ENCODE measurements around the gene ELOVL5. TPM values are rescaled to one million over a fixed set of nuclear protein-coding genes. Genes with fewer than 3 reads are reported as not detected.

ELOVL5 gene
- total RNA-seq, 4 donors from 2014 or later: 55.2 to 80.2 (median 64.8) TPM

GRCh38 chr6:53377289-53377688 lies 28.5 kb upstream of the ELOVL5 start:
- intact Hi-C loops (cut with DNase I): no loop called here
- Histone ChIP-seq H3K27ac (replicated peaks in 1 of 4) (no peak overlapping the region), H3K4me3 (no peak overlapping the region), H3K9me3 (no peaks in the 10 kb centered on the region), H3K4me1 (no peaks in the 10 kb centered on the region), H3K36me3 (no peaks in the 10 kb centered on the region), H3K27me3 (no peaks in the 10 kb centered on the region)
- DNase-seq (ENCODE audit: extremely low spot score): no peak
- no peak for TF ChIP-seq POLR2AphosphoS5 (IDR thresholded peaks at IDR 0.05)
- no peak for TF ChIP-seq POLR2A (IDR thresholded peaks at IDR 0.05; ENCODE audit: low read depth)
- 93% methylated on average over 1 of the region's 1 CpG for WGBS

GRCh38 chr6:53376661-53377226 lies 28.0 kb upstream of the ELOVL5 start:
- intact Hi-C loops (cut with DNase I): no loop called here
- Histone ChIP-seq H3K36me3 (no peaks in the 10 kb centered on the region), H3K9me3 (no peaks in the 10 kb centered on the region), H3K27me3 (no peaks in the 10 kb centered on the region), H3K4me1 (no peaks in the 10 kb centered on the region), H3K27ac (replicated peaks in 1 of 4) (no peak overlapping the region), H3K4me3 (no peak overlapping the region)
- TF ChIP-seq POLR2A (IDR thresholded peaks at IDR 0.05; ENCODE audit: low read depth) (no peak), POLR2AphosphoS5 (IDR thresholded peaks at IDR 0.05) (no peak), CTCF (IDR thresholded peaks at IDR 0.05) (no peak), EP300 (IDR thresholded peaks at IDR 0.05) (no peak)
- DNase-seq (ENCODE audit: extremely low spot score): no peak
- 92% methylated on average over 5 of the region's 5 CpGs for WGBS

GRCh38 chr6:53375847-53376246 lies 27.1 kb upstream of the ELOVL5 start:
- no peaks in the 10 kb centered on the region for H3K9me3 ChIP-seq
- no peaks in the 10 kb centered on the region for H3K36me3 ChIP-seq
- no peaks in the 10 kb centered on the region for H3K27me3 ChIP-seq
- TF ChIP-seq CTCF (IDR thresholded peaks at IDR 0.05) (no peak), POLR2A (IDR thresholded peaks at IDR 0.05; ENCODE audit: low read depth) (no peak), POLR2AphosphoS5 (IDR thresholded peaks at IDR 0.05) (no peak)
- intact Hi-C loops (cut with DNase I): no loop called here
- no peaks in the 10 kb centered on the region for H3K4me1 ChIP-seq
- no peak overlapping the region for H3K27ac ChIP-seq (replicated peaks in 1 of 4)
- H3K4me3 ChIP-seq: no peak overlapping the region
- DNase-seq (ENCODE audit: extremely low spot score): no peak

GRCh38 chr6:53373638-53374037 lies 24.9 kb upstream of the ELOVL5 start:
- WGBS: 94% methylated on average over 4 of the region's 4 CpGs
- no peak for DNase-seq (ENCODE audit: extremely low spot score)
- Histone ChIP-seq H3K27ac (replicated peaks in 1 of 4) (no peak overlapping the region), H3K9me3 (no peaks in the 10 kb centered on the region), H3K27me3 (no peaks in the 10 kb centered on the region), H3K4me1 (no peaks in the 10 kb centered on the region), H3K4me3 (no peak overlapping the region), H3K36me3 (no peaks in the 10 kb centered on the region)
- no peak for TF ChIP-seq POLR2A (IDR thresholded peaks at IDR 0.05; ENCODE audit: low read depth)
- intact Hi-C loops (cut with DNase I): no loop called here

GRCh38 chr6:53369876-53370515 lies 21.2 kb upstream of the ELOVL5 start:
- intact Hi-C loops (cut with DNase I): loop anchor here (5.0 to 10.0 kb wide), 2 partner anchors 52 to 115 kb away; no protein-coding TSS in a partner anchor

More at GRCh38 chr6:53369876-53370515, 21.2 kb upstream of the ELOVL5 start:
- DNase-seq (ENCODE audit: extremely low spot score): no peak
- H3K4me3 ChIP-seq: no peak overlapping the region
- TF ChIP-seq CTCF (IDR thresholded peaks at IDR 0.05) (no peak), EP300 (IDR thresholded peaks at IDR 0.05) (no peak), POLR2AphosphoS5 (IDR thresholded peaks at IDR 0.05) (no peak), POLR2A (IDR thresholded peaks at IDR 0.05; ENCODE audit: low read depth) (no peak)
- no peaks in the 10 kb centered on the region for H3K9me3 ChIP-seq
- H3K27me3 ChIP-seq: no peaks in the 10 kb centered on the region
- no peaks in the 10 kb centered on the region for H3K36me3 ChIP-seq
- H3K4me1 ChIP-seq: no peaks in the 10 kb centered on the region
- no peak overlapping the region for H3K27ac ChIP-seq (replicated peaks in 1 of 4)
- 75% methylated on average over 4 of the region's 6 CpGs for WGBS

Data from esophagus muscularis mucosa (tissue), 4 donors.